Mucosa of descending colon (tissue), 3 donors: Measurements from ENCODE around the gene ANXA6. TPM values are rescaled to one million over a fixed set of nuclear protein-coding genes. Genes with fewer than 3 reads are reported as not detected.

Experiments used
- ATAC-seq: fragments of 200-7000 bp; cut with Tn5 transposase; one replicate; pipeline ENCODE4 v1.9.1; 2020; ENCODE audit warnings: mild to moderate bottlenecking, moderate library complexity
- DNase-seq, 3 donors: peaks; one replicate each; pipeline ENCODE4 v3.0.0-alpha.2; 2020
- H3K36me3 ChIP-seq: fragments of 200-600 bp; one replicate; pipeline ENCODE4 v1.8.0; 2021; ENCODE audit warnings: low read depth, mild to moderate bottlenecking
- H3K4me1 ChIP-seq: fragments of 200-600 bp; one replicate; pipeline ENCODE4 v1.8.0; 2021; ENCODE audit warnings: low read depth, mild to moderate bottlenecking
- H3K4me3 ChIP-seq: fragments of 200-600 bp; one replicate; pipeline ENCODE4 v1.8.0; 2021; ENCODE audit warnings: mild to moderate bottlenecking
- H3K9me3 ChIP-seq: fragments of 200-600 bp; one replicate; pipeline ENCODE4 v1.8.0; 2021; ENCODE audit warnings: mild to moderate bottlenecking
- CTCF ChIP-seq: fragments of 200-600 bp; IDR thresholded peaks from one replicate; pipeline ENCODE4 v1.8.0; 2022; ENCODE audit warnings: antibody characterized with exemption, mild to moderate bottlenecking
- intact Hi-C, 2 donors: fragments of 100-400 bp; cut with DNase I in 1 of 2; cut with micrococcal nuclease in 1 of 2; formaldehyde crosslinking; loops; one replicate each; pipeline versions ENCODE4 v1.11.0 to v1.11.1; 2022; cut with DNase I, micrococcal nuclease
- total RNA-seq, 3 donors: library from RNA; stranded (reverse); fragmentation: NEBNext Ultra II Directional in 2 of 3; extraction: Animal tissue kit (Norgen Biotek cat#: 25700) in 2 of 3; gene quantifications; one replicate each; pipeline versions ENCODE4 v1.2.1 to v1.2.4, GENCODE V29; 2021 to 2023
- donor health status: DM: no; HTN: no; CAD: no; lungs with moderate emphysema.
- donor health status: DM: no; HTN: no; CAD: no.
- donor health status: DM: no; HTN: yes; CAD: no.

The ANXA6 gene
- total RNA-seq, 3 donors from 2014 or later = 21.4 to 180 (median 68.0) TPM

DNA sequence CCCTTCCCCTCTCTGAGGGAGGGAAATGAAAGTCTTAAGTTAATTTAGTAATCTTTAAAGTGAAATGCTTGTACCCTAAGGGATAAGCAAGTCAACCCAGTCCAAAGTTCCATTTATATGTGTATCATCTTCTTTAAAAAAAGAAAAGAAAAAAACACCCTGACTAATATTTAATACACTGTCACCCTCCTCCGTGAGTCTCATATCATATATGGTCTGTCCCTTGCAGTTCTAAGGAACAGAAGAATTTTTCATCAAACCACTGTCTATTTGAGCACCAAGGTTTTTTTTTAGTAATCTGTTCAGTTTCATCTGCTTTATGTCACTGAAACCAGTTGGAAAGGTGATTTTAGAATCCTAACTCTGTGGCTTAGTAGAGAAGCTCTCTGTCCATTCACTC, 92.0 kb downstream of the ANXA6 start:
- no peak overlapping the region for H3K4me3 ChIP-seq
- H3K36me3 ChIP-seq = no peaks in the 10 kb centered on the region
- intact Hi-C loops = no loop called here
- no peak for DNase-seq
- no peak for TF ChIP-seq CTCF
- ATAC-seq = no peak
- peaks cover 32% of the 10 kb centered on the region for H3K4me1 ChIP-seq
- H3K9me3 ChIP-seq = no peaks in the 10 kb centered on the region

DNA sequence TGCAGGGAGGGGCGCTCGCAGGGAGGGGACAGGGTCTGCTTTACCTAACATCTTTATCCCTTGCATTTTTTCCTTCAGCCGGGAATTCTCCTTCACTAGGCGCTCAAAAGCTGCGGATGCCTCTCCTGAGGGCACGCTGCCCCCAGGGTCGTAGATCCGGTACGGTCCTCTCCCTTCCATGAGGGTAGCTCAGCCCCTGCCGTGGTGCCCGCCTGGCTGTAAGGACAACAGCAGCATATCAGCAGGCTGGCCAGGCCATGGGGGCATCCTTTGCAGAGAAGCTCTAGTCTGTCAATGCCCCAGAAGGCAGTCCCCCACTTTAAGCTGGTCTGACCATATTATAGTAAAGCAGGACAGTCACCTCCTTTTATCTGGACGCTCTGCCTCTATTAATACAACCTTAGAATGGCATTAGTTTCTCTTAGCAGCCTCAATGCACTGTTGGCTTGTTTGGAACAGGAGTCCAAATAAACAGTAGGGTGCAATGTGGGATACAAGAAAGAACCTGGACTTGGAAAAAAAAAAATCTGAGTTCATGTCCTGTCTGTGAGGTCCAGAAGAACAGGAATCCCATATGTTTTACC, 92.6 kb downstream of the ANXA6 start:
- no peaks in the 10 kb centered on the region for H3K9me3 ChIP-seq
- DNase-seq = no peak
- no peak for TF ChIP-seq CTCF
- H3K4me3 ChIP-seq = no peak overlapping the region
- no peaks in the 10 kb centered on the region for H3K36me3 ChIP-seq
- no peak for ATAC-seq
- intact Hi-C loops = no loop called here
- H3K4me1 ChIP-seq = peaks cover 32% of the 10 kb centered on the region

DNA sequence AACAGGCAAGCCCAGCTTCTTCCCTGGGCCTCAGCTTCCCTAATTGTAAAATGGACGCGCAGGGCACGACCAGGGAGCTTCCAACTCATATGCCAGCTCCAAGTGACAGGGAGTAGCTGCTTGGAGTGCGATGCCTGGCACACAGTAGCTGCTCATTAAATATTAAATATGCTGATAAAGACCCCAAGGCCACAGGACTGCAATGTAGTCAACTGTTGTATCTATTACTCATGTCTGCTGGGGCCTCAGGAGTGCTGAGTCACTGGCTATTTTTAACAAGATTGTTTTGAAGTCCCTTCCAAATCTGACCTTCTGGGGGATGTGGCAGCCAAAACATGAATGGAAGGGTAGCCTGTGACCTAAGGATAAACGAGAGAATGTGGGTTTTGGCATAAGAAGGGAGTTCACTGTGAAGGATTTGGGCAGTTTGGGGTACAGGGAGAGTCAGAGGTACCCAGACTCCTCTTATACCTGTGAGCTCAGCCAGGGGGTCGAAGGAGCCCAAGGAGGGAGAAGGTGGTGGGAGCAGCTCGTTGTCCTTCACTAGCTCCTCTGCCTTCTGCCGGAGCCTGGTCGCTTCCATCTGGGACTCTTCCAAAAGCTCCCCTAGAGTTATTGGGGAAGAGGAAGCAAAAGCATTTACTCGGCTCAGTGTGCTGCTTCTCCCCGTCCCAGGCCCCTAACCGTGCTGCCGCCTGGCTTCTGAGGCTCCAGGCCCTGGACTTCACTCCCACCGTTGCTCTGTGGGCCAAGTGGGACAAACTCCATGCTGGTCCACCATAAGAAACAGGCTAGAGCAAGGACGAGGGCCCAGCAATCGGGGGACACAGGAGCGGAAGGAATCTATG, 94.2 kb downstream of the ANXA6 start:
- no peak for TF ChIP-seq CTCF
- Histone ChIP-seq H3K9me3 (no peaks in the 10 kb centered on the region), H3K4me3 (no peak overlapping the region), H3K4me1 (peaks cover 20% of the 10 kb centered on the region), H3K36me3 (no peaks in the 10 kb centered on the region)
- DNase-seq = no peak
- ATAC-seq = peak; percentile 9
- intact Hi-C loops = no loop called here

GRCh38 chr5:151062405-151063141, 95.0 kb downstream of the ANXA6 start:
- Histone ChIP-seq H3K4me1 (peaks cover 14% of the 10 kb centered on the region), H3K4me3 (no peak overlapping the region), H3K9me3 (no peaks in the 10 kb centered on the region), H3K36me3 (no peaks in the 10 kb centered on the region)
- TF ChIP-seq CTCF = no peak
- ATAC-seq (no peak), DNase-seq (no peak)
- intact Hi-C loops = no loop called here

GRCh38 chr5:151060742-151061141, 96.8 kb downstream of the ANXA6 start:
- H3K36me3 ChIP-seq = no peaks in the 10 kb centered on the region
- DNase-seq (no peak), ATAC-seq (no peak)
- no peak for TF ChIP-seq CTCF
- no peaks in the 10 kb centered on the region for H3K9me3 ChIP-seq
- peaks cover 13% of the 10 kb centered on the region for H3K4me1 ChIP-seq
- no peak overlapping the region for H3K4me3 ChIP-seq
- intact Hi-C loops = no loop called here
